Nephron (organoid): ENCODE data around the gene OR10H2.
"Not testable (repeated sequence)": the region's sequence is repeated elsewhere in the genome, so short reads cannot be mapped to it uniquely, and the experiment has no call there.

Source experiments
- H3K27ac Mint-ChIP-seq, 3 experiments: 2 replicates each; pipeline ENCODE4 v1.8.0; 2020; ENCODE audit warnings: mixed read lengths in 3 of 3, mild to moderate bottlenecking in 2 of 3, moderate library complexity in 1 of 3
- H3K27me3 Mint-ChIP-seq: 2 replicates; pipeline ENCODE4 v1.8.0; 2021; ENCODE audit warnings: low read depth, mild to moderate bottlenecking, moderate library complexity, mixed read lengths
- H3K36me3 Mint-ChIP-seq: 2 replicates; pipeline ENCODE4 v1.8.0; 2020; ENCODE audit warnings: low read depth, mixed read lengths
- H3K4me1 Mint-ChIP-seq: 2 replicates; pipeline ENCODE4 v1.8.0; 2020; ENCODE audit warnings: mixed read lengths
- H3K4me3 Mint-ChIP-seq, 3 experiments: 2 replicates each; pipeline ENCODE4 v1.8.0; 2020; ENCODE audit warnings: mild to moderate bottlenecking in 3 of 3, mixed read lengths in 3 of 3, moderate library complexity in 2 of 3
- H3K9me3 Mint-ChIP-seq: 2 replicates; pipeline ENCODE4 v1.8.0; 2020; ENCODE audit warnings: mixed read lengths
- TF ChIP-seq, protein P1 (sequence below), 3 experiments: fragments of 200-600 bp; sonication (generic); IDR thresholded peaks; one replicate each; pipeline ENCODE4 v1.5.0; 2021; ENCODE audit warnings: antibody characterized with exemption in 3 of 3; ENCODE audit not compliant: unreplicated experiment in 3 of 3

Gene OR10H2, protein sequence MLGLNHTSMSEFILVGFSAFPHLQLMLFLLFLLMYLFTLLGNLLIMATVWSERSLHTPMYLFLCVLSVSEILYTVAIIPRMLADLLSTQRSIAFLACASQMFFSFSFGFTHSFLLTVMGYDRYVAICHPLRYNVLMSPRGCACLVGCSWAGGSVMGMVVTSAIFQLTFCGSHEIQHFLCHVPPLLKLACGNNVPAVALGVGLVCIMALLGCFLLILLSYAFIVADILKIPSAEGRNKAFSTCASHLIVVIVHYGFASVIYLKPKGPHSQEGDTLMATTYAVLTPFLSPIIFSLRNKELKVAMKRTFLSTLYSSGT

DNA sequence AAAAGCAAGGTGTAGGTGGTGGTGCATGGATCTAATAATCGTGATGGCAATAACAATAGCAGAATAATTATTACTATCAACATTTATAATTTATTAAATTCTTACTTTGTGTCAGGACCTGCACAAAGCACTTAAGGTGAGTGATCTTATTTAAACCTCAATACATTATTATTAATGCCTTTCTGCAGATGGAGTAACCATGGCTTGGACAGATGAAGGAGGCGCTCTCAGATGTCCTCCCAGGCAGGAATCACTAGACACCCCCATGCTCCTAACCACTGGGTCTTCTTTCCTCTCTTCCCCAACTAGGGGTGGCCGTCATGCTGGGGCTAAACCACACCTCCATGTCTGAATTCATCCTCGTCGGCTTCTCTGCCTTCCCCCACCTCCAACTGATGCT is at the start of gene OR10H2:
Gene OR10H2, plus strand, starts transcription at position 301 of the 400 bp plus-strand sequence. Its CDS starts 20 bp downstream, at position 321.
- TF ChIP-seq, protein P1, sequence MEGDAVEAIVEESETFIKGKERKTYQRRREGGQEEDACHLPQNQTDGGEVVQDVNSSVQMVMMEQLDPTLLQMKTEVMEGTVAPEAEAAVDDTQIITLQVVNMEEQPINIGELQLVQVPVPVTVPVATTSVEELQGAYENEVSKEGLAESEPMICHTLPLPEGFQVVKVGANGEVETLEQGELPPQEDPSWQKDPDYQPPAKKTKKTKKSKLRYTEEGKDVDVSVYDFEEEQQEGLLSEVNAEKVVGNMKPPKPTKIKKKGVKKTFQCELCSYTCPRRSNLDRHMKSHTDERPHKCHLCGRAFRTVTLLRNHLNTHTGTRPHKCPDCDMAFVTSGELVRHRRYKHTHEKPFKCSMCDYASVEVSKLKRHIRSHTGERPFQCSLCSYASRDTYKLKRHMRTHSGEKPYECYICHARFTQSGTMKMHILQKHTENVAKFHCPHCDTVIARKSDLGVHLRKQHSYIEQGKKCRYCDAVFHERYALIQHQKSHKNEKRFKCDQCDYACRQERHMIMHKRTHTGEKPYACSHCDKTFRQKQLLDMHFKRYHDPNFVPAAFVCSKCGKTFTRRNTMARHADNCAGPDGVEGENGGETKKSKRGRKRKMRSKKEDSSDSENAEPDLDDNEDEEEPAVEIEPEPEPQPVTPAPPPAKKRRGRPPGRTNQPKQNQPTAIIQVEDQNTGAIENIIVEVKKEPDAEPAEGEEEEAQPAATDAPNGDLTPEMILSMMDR (IDR thresholded peaks at IDR 0.05; ENCODE audit: unreplicated experiment in 3 of 3): no peak
- Mint-ChIP-seq H3K27me3 (no peaks in the 10 kb centered on the region), H3K27ac (no peak within 1 kb of the TSS), H3K9me3 (peaks cover 56% of the 10 kb centered on the region), H3K4me3 (no peak within 1 kb of the TSS), H3K36me3 (no peaks in the 10 kb centered on the region), H3K4me1 (no peaks in the 10 kb centered on the region)

- H3K9me3 Mint-ChIP-seq: peaks cover 63% of the 10 kb centered on the region
- no peak overlapping the region for H3K4me3 Mint-ChIP-seq
- TF ChIP-seq, protein P1 (IDR thresholded peaks at IDR 0.05; ENCODE audit: unreplicated experiment in 3 of 3): no peak
- peaks cover 7% of the 10 kb centered on the region for H3K36me3 Mint-ChIP-seq
- H3K4me1 Mint-ChIP-seq: no peaks in the 10 kb centered on the region
- no peak overlapping the region for H3K27ac Mint-ChIP-seq
- no peaks in the 10 kb centered on the region for H3K27me3 Mint-ChIP-seq
Measured at GRCh38 chr19:15679089-15679488, 48.7 kb upstream of the OR10H2 start.

GRCh38 chr19:15679865-15680264 is 48.0 kb upstream of the OR10H2 start:
- H3K36me3 Mint-ChIP-seq, H3K4me3 Mint-ChIP-seq, H3K27me3 Mint-ChIP-seq, H3K4me1 Mint-ChIP-seq, H3K27ac Mint-ChIP-seq: not testable (repeated sequence)
- H3K9me3 Mint-ChIP-seq: peaks cover 64% of the 10 kb centered on the region

- H3K36me3 Mint-ChIP-seq: peaks cover 7% of the 10 kb centered on the region
- peaks cover 66% of the 10 kb centered on the region for H3K9me3 Mint-ChIP-seq
- no peak overlapping the region for H3K4me3 Mint-ChIP-seq
- H3K27me3 Mint-ChIP-seq: no peaks in the 10 kb centered on the region
- TF ChIP-seq, protein P1 (IDR thresholded peaks at IDR 0.05; ENCODE audit: unreplicated experiment in 3 of 3): no peak
- no peak overlapping the region for H3K27ac Mint-ChIP-seq
- no peaks in the 10 kb centered on the region for H3K4me1 Mint-ChIP-seq
Measured at GRCh38 chr19:15680478-15681322, 47.1 kb upstream of the OR10H2 start.

DNA sequence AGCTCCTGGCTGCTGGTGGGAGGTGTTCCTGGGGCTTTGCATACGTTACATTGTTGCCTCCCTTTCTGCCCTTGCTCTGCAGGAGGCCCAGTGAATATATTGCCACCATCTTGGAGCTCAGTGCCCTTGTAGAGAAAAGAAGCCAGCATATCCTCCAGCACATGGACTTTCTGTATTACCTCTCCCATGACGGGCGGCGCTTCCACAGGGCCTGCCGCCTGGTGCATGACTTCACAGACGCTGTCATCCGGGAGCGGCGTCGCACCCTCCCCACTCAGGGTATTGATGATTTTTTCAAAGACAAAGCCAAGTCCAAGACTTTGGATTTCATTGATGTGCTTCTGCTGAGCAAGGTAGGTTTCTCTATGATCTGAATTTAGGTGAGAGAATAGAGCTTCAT is 44.4 kb upstream of the OR10H2 start:
- TF ChIP-seq, protein P1 (IDR thresholded peaks at IDR 0.05; ENCODE audit: unreplicated experiment in 3 of 3): no peak
- Mint-ChIP-seq H3K36me3 (peaks cover 4% of the 10 kb centered on the region), H3K27me3 (no peaks in the 10 kb centered on the region), H3K4me1 (no peaks in the 10 kb centered on the region), H3K27ac (no peak overlapping the region), H3K4me3 (no peak overlapping the region), H3K9me3 (peaks cover 74% of the 10 kb centered on the region)

DNA sequence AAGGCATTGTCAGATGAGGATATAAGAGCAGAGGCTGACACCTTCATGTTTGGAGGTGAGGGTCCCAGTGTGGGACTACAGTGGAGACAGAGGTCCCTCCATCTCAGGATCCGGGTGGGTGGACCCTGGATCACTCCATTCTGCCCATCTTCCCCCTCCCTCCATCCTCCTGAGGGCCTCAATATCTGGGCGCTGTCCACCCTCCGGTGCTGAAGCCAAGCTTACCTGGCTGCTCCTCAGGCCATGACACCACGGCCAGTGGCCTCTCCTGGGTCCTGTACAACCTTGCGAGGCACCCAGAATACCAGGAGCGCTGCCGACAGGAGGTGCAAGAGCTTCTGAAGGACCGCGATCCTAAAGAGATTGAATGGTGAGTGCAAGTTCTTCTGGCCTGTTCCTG is 43.0 kb upstream of the OR10H2 start:
- Mint-ChIP-seq H3K9me3 (peaks cover 74% of the 10 kb centered on the region), H3K27ac (no peak overlapping the region), H3K4me3 (no peak overlapping the region), H3K27me3 (no peaks in the 10 kb centered on the region), H3K36me3 (no peaks in the 10 kb centered on the region), H3K4me1 (no peaks in the 10 kb centered on the region)
- TF ChIP-seq, protein P1 (IDR thresholded peaks at IDR 0.05; ENCODE audit: unreplicated experiment in 3 of 3): no peak
